Measurements from ENCODE around the gene ZDHHC1.
A peak's percentile ranks its signal among the peaks of the same experiment; 100 is the strongest.
"Not testable (repeated sequence)": the region's sequence is repeated elsewhere in the genome, so short reads cannot be mapped to it uniquely, and the experiment has no call there.

The ZDHHC1 gene

GRCh38 chr16:67394155-67395104, 21.8 kb downstream of the ZDHHC1 start:
- DNase-seq (ENCODE audit: low spot score) = no peak

- no peak for DNase-seq (ENCODE audit: low spot score)
Observed at GRCh38 chr16:67393788-67394154, 22.5 kb downstream of the ZDHHC1 start.

- peak; percentile 69 for DNase-seq (ENCODE audit: low spot score)
Observed at GRCh38 chr16:67393111-67393787, 23.0 kb downstream of the ZDHHC1 start, which contains the start of gene TPPP3. Gene TPPP3, minus strand, starts transcription at chr16:67393498. Its CDS starts 2,387 bp downstream, at chr16:67391111.

GRCh38 chr16:67392301-67393059, 23.8 kb downstream of the ZDHHC1 start:
- no peak for DNase-seq (ENCODE audit: low spot score)

- DNase-seq (ENCODE audit: low spot score) = no peak
Observed at GRCh38 chr16:67391424-67392300, 24.6 kb downstream of the ZDHHC1 start.

- DNase-seq (ENCODE audit: low spot score) = no peak
Observed at GRCh38 chr16:67390816-67391423, 25.4 kb downstream of the ZDHHC1 start.

- DNase-seq (ENCODE audit: low spot score) = no peak
Observed at GRCh38 chr16:67389911-67390815, 26.1 kb downstream of the ZDHHC1 start.

GRCh38 chr16:67388591-67388990, 27.7 kb downstream of the ZDHHC1 start:
- no peak for DNase-seq (ENCODE audit: low spot score)

- DNase-seq (ENCODE audit: low spot score) = no peak
Observed at GRCh38 chr16:67388191-67388590, 28.1 kb downstream of the ZDHHC1 start.

- DNase-seq (ENCODE audit: low spot score) = no peak
Observed at GRCh38 chr16:67387479-67388079, 28.7 kb downstream of the ZDHHC1 start.

GRCh38 chr16:67386861-67387455, 29.3 kb downstream of the ZDHHC1 start:
- no peak for DNase-seq (ENCODE audit: low spot score)

- no peak for DNase-seq (ENCODE audit: low spot score)
Observed at GRCh38 chr16:67384778-67385510, 31.3 kb downstream of the ZDHHC1 start.

- no peak for DNase-seq (ENCODE audit: low spot score)
Observed at GRCh38 chr16:67383284-67383683, 33.0 kb downstream of the ZDHHC1 start.

- DNase-seq (ENCODE audit: low spot score) = no peak
Observed at GRCh38 chr16:67378642-67379041, 37.6 kb downstream of the ZDHHC1 start.

GRCh38 chr16:67376012-67376411, 40.3 kb downstream of the ZDHHC1 start:
- not testable (repeated sequence) for DNase-seq (ENCODE audit: low spot score)

- DNase-seq (ENCODE audit: low spot score) = peak; percentile 22
Observed at GRCh38 chr16:67372664-67373063, 43.6 kb downstream of the ZDHHC1 start.

- DNase-seq (ENCODE audit: low spot score) = no peak
Observed at GRCh38 chr16:67370661-67371060, 45.6 kb downstream of the ZDHHC1 start.

- no peak for DNase-seq (ENCODE audit: low spot score)
Observed at GRCh38 chr16:67364600-67365235, 51.6 kb downstream of the ZDHHC1 start.
